ENCODE results near the gene COMT. TPM values are rescaled to one million over a fixed set of nuclear protein-coding genes. Genes with fewer than 3 reads are reported as not detected.

The COMT gene
- total RNA-seq, 1 donor from 2014 or later, result 150 TPM

DNA sequence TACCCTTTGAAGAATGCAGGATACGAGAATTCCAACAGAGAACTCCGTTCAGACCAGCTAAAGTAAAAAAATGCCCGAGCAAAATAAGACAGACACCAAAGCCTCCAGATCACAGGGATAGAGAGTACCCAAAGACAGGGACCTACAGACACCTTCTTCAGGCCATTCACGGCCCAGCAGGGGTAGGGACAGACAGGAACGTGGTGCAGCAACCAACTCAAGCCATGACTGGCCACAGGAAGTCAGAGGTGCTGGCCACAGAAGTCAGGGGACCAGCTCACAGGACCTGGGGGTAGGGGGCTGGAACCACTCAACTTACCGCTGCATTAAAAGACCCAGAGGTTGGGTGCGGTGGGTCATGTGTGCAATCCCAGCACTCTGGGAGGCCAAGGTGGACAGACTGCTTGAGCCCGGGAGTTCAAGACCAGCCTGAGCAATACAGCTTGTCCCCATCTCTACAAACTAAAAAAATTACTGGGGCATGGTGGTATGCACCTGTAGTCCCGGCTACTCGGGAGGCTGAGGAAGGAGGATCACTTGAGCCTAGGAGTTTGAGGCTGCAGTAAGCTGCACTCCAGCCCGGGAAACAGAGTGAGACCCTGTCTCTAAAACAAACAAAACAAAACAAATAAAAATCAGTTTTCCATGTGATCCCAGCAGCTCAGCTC is 39.9 kb upstream of the COMT start:
- peaks cover 27 to 45% of the 10 kb centered on the region in 2 donors for H3K36me3 ChIP-seq
- TF ChIP-seq, protein P1, sequence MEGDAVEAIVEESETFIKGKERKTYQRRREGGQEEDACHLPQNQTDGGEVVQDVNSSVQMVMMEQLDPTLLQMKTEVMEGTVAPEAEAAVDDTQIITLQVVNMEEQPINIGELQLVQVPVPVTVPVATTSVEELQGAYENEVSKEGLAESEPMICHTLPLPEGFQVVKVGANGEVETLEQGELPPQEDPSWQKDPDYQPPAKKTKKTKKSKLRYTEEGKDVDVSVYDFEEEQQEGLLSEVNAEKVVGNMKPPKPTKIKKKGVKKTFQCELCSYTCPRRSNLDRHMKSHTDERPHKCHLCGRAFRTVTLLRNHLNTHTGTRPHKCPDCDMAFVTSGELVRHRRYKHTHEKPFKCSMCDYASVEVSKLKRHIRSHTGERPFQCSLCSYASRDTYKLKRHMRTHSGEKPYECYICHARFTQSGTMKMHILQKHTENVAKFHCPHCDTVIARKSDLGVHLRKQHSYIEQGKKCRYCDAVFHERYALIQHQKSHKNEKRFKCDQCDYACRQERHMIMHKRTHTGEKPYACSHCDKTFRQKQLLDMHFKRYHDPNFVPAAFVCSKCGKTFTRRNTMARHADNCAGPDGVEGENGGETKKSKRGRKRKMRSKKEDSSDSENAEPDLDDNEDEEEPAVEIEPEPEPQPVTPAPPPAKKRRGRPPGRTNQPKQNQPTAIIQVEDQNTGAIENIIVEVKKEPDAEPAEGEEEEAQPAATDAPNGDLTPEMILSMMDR (IDR thresholded peaks at IDR 0.05), result no peak
- intact Hi-C loops (cut with DNase I), result no loop called here

DNA sequence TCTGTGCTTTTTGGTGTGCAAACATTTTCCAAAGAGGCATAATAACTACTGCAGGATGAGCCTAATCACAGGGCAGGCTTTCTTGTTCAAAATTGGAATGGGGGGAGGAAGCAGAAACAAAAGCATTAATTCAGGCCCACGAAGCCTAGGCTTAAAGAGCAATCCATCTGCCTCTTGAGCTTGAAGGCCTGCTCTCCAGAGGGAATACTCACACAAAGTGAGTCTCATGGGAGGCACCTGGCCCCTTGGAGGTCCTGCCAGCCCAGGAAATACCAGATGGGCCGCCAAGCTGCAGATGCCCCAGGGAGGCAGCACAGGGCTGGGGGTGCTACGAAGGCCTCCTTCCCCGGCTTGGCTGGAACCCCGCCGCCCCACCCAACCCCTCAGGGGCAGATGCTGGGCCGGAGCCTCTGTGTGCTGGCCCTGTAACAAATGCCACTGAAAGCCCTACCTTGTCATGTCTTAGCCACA is 39.3 kb upstream of the COMT start:
- Histone ChIP-seq H3K4me3 (no peak overlapping the region), H3K36me3 (peaks cover 27 to 40% of the 10 kb centered on the region in 2 donors), H3K4me1 (no peaks in the 10 kb centered on the region), H3K27me3 (no peaks in the 10 kb centered on the region), H3K9me3 (no peaks in the 10 kb centered on the region), H3K27ac (no peak overlapping the region)
- intact Hi-C loops (cut with DNase I), result no loop called here
- no peak for DNase-seq (ENCODE audit: low spot score in 2 of 2)
- TF ChIP-seq, protein P1 (IDR thresholded peaks at IDR 0.05), result no peak

More for the DNA sequence above, 39.9 kb upstream of the COMT start:
- Histone ChIP-seq H3K4me3 (no peak overlapping the region), H3K27me3 (no peaks in the 10 kb centered on the region), H3K4me1 (no peaks in the 10 kb centered on the region), H3K27ac (no peak overlapping the region), H3K9me3 (no peaks in the 10 kb centered on the region)
- DNase-seq (ENCODE audit: low spot score in 2 of 2), result no peak

DNA sequence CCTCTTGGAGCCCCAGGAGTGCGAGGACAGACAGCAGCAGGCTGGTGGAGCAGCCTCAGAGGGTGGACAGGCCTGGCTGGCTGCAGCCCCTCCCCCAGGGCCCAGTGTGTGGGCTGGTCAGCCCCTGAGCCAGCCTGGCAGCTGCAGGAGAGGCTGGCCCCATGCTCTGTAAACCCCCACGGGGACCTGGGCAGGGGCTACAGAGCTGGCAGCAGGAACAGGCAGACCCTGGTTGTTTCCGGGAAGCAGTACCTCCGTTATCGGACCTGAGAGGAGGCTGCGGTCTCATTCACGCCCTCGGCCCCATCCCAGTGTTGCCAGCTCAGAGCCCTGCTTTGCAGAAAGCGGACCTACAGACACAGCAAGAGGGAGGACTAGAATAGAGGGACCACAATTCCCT is 38.5 kb upstream of the COMT start:
- Histone ChIP-seq H3K27ac (no peak overlapping the region), H3K4me3 (no peak overlapping the region), H3K9me3 (no peaks in the 10 kb centered on the region), H3K4me1 (no peaks in the 10 kb centered on the region), H3K36me3 (peaks cover 24 to 32% of the 10 kb centered on the region in 2 donors), H3K27me3 (no peaks in the 10 kb centered on the region)
- TF ChIP-seq, protein P1 (IDR thresholded peaks at IDR 0.05), result no peak
- no peak for DNase-seq (ENCODE audit: low spot score in 2 of 2)
- intact Hi-C loops (cut with DNase I), result no loop called here

DNA sequence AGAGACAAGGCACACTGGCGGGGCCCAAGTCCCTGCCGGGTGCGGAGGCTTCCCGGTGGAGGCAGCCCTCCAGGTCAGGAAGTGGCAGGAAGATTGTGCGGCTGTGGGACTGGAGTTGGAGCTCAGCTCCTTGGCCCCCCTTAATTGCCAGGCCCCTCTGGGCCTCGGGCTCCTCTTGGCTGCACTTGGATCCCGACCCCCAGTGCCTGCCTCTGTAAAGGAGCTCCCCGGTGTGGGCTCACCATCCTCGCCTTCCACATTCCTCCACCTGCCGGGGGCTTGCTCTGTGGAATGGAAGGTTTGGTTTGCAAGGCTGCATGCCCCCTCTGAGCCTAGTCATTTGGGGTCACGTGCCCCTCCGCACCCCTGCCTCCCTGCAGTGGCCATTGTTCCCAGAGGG is 38.1 kb upstream of the COMT start:
- Histone ChIP-seq H3K4me3 (no peak overlapping the region), H3K9me3 (no peaks in the 10 kb centered on the region), H3K36me3 (peaks cover 19 to 32% of the 10 kb centered on the region in 2 donors), H3K4me1 (no peaks in the 10 kb centered on the region), H3K27ac (no peak overlapping the region), H3K27me3 (no peaks in the 10 kb centered on the region)
- TF ChIP-seq, protein P1 (IDR thresholded peaks at IDR 0.05), result no peak
- no peak for DNase-seq (ENCODE audit: low spot score in 2 of 2)
- intact Hi-C loops (cut with DNase I), result no loop called here

DNA sequence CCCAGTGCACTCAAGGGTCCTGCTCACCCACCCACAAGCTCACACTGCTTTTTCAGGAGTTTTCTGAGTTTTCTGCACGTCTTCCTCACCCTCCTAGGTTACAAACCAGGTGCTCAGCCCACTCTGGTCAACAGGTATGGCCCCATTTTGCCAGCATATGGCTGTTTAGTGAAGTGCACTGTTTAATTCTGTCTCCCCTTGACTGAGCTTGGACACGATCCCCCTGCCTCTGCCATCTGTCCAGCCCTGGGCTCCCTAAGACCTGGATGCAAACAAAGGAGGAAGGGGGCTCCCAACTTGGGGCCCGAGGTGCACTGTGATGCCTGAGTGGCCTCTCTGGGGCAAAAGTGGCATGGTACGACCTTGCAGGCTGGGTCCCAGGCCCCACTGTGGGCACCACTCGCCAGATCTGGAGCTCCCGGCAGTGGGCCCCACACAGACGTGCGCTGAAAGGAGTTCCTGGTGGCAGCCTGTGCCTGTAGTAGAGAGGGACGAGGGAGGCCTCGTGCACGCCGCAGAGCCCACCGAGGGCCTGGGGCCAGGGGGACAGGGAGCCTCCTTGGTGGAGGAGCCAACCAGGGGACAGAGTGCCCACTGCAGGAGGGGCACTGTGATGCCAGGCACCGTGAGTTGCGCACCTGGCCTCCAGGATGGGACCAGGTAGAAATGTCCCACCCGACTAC is 37.3 kb upstream of the COMT start:
- TF ChIP-seq, protein P1 (IDR thresholded peaks at IDR 0.05), result no peak
- no peaks in the 10 kb centered on the region for H3K27me3 ChIP-seq
- no peak for DNase-seq (ENCODE audit: low spot score in 2 of 2)
- H3K36me3 ChIP-seq, result peaks cover 13 to 24% of the 10 kb centered on the region in 2 donors
- H3K27ac ChIP-seq, result no peak overlapping the region
- H3K9me3 ChIP-seq, result no peaks in the 10 kb centered on the region
- no peak overlapping the region for H3K4me3 ChIP-seq
- H3K4me1 ChIP-seq, result no peaks in the 10 kb centered on the region
- intact Hi-C loops (cut with DNase I), result no loop called here
